Pulmonary artery endothelial cell (primary cell): ENCODE results near the gene VWA3B. TPM values are rescaled to one million over a fixed set of nuclear protein-coding genes. Genes with fewer than 3 reads are reported as not detected.
"Not testable (repeated sequence)": the region's sequence is repeated elsewhere in the genome, so short reads cannot be mapped to it uniquely, and the experiment has no call there.

Source experiments
- DNase-seq: peaks from one replicate; pipeline ENCODE4 v3.0.0-alpha.2; 2011; ENCODE audit warnings: low read depth, low spot score
- total RNA-seq: library from RNA; depleted of rRNA; stranded (reverse); fragments of >200 nt; gene quantifications from 2 replicates; pipeline ENCODE4 v1.2.3, GENCODE V29; 2014

Gene VWA3B
- total RNA-seq, 1 donor from 2014 or later = not detected

DNA sequence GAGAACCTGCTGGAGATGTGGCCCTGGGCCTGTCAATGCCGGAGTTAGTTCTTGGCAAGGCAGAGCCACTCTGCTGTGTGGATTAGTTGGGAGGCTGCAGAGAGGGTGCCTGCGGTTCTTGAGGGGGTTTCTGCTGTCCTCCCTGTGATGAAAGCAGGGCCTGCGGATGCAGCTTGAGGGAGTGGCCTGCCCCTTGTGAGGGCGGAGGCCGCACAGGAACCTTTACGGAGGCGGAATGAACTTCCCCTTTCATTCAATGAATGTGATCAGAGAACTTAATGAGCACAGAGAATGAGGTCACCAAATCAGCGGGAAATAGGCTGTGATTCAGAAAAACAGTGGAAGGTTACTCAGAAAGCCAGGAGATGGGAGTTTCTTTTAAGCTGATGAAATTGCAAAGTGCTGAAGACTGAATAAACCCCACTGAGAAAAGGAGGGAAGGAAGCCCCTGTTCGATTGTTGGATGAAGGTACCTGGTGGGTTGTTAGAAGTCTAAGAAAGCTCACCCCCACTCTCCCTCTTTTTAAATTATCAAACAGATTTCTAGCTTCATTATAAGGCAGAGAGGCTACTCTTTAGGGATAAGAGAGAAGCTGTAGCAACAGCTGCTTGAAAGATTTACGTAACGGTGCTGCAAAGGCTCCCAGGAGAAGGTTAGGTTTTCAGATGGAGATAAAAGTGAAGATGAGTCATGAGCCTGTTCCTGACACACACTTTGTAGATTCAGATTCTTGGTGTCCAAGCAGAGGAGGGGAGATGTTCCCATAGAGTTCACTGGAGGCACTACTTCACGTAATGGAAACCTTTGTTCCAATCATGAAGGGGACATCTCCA is 47.4 kb downstream of the VWA3B start:
- no peak for DNase-seq

DNA sequence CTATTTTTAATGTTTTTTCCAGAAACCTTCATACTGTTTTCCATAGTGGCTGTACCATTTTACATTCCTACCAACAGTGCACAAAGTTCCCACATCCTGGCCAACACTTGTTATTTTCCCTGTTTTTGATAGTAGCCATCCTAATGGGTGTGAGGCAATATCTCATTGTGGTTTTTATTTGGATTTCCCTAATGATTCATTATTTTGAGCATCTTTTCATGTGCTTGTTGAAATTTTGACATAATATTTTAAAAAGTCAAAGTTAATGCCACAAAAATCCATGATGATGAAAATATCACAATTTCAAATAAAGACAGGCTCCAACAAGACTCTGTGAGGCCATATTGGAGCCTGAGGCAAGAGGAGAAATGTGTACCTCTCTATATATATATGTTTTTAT is 50.2 kb downstream of the VWA3B start:
- DNase-seq = no peak

DNA sequence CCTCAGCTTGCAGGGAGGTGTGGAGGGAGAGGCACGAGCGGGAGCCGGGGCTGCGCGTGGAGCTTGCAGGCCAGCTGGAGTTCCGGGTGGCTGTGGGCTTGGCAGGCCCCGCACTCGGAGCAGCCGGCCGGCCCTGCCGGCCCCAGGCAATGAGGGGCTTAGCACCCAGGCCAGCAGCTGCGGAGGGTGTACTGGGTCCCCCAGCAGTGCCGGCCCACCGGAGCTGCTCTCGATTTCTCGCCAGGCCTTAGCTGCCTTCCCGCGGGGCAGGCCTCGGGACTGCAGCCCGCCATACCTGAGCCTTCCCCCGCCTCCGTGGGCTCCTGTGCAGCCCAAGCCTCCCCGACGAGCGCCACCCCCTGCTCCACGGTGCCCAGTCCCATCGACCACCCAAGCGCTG is 52.0 kb downstream of the VWA3B start:
- DNase-seq = not testable (repeated sequence)

DNA sequence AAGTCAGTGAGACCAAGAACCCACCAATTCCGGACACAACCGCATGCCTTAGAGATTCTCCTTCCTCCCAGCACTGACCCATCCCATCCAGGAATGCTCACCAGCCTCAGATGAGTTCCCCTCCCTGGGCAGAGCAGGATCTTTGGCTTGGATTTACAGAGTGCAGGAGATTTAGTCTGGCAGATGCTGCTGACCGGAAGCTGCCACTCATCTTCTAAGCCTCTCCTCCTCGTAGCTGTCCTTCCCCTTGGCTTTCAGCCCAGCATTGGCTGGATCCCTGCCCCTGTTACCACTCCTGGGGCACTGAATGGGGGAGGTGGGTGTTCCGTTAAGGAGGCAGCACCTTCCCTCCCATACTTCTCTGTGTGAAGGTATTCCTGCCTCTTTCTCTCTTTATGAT is 53.2 kb downstream of the VWA3B start:
- DNase-seq = no peak

DNA sequence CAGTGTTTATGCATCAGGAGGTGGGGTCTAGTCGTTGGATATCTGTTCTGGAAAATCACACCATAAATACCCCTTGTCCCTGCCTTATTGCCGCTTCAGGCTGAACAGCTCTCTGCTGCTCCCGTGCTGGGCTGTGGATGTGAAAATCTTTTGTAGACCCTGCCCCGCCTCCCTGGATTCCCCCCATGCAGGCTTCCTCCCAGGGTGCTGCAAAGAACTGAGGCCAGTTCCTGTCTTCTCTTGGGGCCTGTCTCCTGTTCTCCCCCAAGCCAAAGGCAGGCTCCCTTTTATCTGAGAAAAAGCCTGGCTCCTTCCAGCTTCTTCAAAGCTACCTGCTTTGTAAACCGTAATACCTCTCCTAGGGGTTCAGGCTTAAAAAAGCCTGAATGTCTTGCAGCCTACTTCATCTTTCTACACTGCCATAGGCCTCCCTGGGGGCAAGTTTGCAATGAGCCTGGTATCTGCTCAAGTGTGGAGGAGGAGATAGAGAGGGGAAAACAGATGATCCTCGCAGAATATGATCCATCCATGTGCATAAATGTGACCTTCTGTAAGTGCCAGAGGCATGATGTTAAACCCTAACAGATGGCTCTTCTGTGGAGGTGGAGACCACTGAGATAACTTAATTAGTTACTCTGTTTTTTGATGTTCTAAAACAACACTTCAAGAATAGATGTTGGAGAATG is 55.3 kb downstream of the VWA3B start:
- DNase-seq = no peak

DNA sequence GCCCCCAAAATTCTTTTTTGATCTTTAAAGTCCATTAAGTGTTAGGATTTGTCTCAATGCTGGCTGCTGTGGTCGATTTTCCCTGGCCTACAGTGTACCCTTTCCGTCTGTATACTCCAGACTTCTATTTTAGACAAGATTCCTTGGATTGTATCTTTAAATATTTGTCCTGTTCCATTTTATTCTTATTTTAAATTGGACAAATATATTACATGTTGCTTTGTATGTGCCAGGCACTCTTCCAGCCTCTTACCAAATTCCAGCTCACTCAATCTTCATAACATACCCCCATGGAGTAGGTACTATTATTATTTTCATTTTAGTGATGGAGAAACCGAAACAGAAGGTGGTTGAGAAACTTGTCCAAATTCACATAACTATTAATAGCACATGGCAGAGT is 58.1 kb downstream of the VWA3B start:
- no peak for DNase-seq

- not testable (repeated sequence) for DNase-seq
Observed at GRCh38 chr2:98147900-98148299, 60.9 kb downstream of the VWA3B start.

DNA sequence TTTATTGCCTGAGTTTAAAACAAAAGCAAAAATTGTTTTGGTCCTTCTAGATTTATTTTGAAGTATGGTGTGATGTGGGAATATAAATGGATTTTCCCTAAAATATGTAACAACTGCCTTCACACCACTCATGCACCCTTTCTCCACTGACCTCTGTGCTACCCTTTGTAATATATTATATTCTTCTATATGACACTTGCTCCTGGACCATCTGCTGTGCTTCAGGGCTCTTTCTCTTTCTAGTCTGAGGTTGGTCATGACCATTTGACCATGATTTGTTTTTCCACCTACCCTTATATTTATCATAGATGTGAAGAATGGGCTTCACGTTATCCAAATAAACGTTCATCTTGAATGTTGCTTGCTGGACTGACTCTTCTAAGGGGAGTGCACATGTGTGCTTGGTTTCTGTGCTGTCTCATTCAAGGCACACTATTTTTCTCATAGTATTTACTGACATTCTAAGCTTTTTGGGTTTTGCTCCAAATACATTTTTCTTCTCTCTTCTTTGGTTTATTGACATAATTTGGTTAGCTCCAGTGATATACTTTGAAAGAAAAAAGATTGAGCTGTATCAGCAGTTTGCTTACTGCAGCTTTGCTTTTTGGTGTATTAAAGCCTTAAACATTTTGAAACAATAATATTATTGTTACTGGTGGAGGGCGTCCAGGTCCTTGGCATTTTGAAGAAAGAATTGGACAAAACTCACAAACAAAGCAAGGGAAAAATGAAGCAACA is 61.8 kb downstream of the VWA3B start:
- DNase-seq = no peak

- DNase-seq = peak; percentile 64
Observed at GRCh38 chr2:98149333-98149697, 62.3 kb downstream of the VWA3B start.

- no peak for DNase-seq
Observed at GRCh38 chr2:98153481-98153880, 66.5 kb downstream of the VWA3B start.

DNA sequence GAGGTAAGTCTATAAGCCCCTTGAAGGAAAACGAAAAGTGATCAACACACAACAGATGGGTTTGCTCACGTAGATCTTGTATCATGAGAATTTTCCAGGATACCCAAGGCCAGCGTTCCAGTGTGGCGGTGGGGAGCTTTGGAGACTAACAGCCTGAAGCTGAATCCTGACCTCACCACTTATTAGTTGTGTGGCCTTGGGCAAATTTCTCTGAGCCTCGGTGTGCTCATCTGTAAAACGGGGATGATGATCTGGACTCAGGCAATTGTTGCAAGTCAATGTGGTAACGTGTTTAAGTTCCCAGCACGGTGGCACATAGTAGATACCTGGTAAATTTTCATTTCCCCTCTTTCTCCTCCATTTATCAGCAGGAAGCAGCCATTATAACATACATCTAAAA is 68.3 kb downstream of the VWA3B start:
- no peak for DNase-seq

GRCh38 chr2:98155716-98156115 is 68.7 kb downstream of the VWA3B start:
- DNase-seq = no peak

- no peak for DNase-seq
Observed at GRCh38 chr2:98156304-98156703, 69.3 kb downstream of the VWA3B start.

DNA sequence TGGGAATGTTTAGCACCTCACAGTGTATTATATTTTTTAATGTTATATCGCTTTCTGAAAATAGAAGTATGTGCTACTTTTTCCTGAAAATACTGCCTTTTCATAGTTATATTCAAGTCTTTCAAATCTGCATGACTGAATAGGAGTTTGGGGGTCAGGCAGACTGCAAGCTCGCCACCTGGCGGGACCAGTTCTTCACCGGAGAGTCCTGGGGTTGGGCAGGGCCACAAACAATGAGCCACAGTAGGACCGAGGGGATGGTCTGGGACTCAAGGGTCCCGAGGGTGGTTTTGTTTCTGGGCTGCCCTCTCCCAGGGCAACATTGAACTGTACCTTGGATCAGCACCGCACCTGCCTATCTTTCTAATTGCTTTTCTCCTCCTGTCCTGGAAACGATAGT is 70.6 kb downstream of the VWA3B start:
- no peak for DNase-seq

- DNase-seq = no peak
Observed at GRCh38 chr2:98158305-98158704, 71.3 kb downstream of the VWA3B start.

- DNase-seq = no peak
Observed at GRCh38 chr2:98160554-98160953, 73.6 kb downstream of the VWA3B start.

- no peak for DNase-seq
Observed at GRCh38 chr2:98161186-98161585, 74.2 kb downstream of the VWA3B start.

DNA sequence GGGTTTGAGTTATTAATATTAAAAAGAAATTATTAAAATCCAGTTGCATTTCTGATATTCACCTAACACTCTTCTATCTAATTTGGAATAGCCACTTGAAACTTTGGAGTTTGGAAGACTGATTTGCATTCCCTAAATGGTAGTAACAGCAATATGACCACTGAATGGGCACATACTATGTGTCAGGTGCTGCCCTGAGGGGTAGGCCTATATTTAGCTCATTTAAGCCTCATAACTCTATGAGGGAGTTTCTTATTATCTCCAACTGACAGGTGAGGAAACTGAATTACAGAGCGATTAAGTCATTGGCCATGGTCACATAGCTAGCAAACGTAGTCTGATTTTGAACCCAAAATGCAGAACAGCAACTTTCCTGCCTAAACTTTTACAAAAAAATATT is 77.3 kb downstream of the VWA3B start:
- no peak for DNase-seq

DNA sequence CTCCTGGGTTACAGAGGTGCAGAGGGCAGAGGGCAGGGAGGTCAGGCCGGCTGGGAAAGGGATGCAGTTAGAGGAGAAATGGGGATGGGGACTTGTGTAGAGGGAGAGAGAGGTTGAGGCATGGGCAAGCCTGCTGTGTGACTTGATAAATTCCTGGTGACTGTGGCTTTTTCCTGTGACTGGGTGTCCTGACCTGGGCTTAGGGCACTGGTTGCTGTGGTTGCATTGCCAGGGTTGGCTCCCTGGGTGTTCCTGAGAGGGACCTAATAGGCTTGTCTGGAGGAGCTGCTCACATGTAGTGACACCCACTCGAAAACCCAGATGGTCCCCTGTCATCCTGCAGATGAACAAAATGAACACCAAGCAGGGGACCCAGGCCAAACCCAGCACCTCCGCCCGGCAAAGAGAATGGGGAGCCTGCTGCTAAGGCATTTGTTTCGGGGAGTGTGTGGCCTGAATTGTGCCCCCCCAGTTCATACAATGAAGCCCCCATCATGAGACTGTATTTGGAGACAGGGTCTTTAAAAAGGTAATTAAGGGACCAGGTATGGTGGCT is 78.6 kb downstream of the VWA3B start:
- no peak for DNase-seq

DNA sequence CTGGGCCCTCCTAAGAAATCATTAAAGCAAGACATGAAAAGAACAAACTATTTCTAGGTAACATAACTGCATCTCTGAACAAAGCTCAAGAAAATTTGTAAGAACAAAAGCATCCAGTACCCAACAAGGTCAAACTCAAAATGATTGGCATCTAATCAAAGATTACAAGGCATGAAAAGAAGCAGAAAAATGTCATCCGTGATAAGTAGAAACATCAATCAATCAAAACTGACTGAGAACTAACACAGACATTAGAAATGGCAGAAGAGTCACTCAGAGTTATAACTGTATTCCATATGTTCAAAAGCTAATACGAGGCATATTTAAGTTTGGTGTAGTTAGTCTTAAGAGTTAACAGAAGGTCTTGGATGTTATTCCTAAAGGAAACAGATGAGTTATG is 80.9 kb downstream of the VWA3B start:
- DNase-seq = no peak

DNA sequence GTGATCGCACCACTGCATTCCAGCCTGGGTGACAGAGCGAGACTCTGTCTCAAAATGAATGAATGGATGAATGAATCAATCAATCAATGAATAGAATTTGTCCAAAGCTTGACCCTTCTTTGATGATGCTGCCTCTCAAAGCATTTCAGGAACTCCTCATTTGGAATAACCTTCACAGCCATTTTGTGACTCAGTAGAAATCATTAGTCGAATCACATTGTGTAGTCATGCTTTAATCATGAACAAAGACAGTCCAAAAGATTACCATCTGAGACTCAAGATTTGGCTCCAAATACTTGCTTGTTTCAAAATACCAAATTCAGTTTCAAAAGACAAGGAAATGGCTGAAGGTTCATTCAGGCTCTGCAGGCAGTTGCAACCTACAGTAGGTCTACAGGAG is 83.1 kb downstream of the VWA3B start:
- no peak for DNase-seq

- DNase-seq = no peak
Observed at GRCh38 chr2:98172150-98172765, 85.3 kb downstream of the VWA3B start.
